Pancreas (tissue), 10 donors: ENCODE measurements around the gene FANCI. TPM values are rescaled to one million over a fixed set of nuclear protein-coding genes. Genes with fewer than 3 reads are reported as not detected.

ENCODE experiments used
- ATAC-seq, 4 donors: fragments of 200-7000 bp; cut with Tn5 transposase; one replicate each; pipeline versions ENCODE4 v1.8.0 to v1.9.1; 2020; ENCODE audit warnings: mild to moderate bottlenecking in 4 of 4, moderate library complexity in 4 of 4
- DNase-seq, 6 donors: peaks; one replicate each; pipeline ENCODE4 v3.0.0-alpha.2; 2020
- FAIRE-seq: peaks from 2 replicates; lab custom pipeline; 2012; peaks lifted over from hg19 to GRCh38; lab: Jason Lieb, UNC
- H3K27ac ChIP-seq, 4 donors: fragments of 200-600 bp; sonication (generic); 1 replicate in 3 of 4; 2 replicates in 1 of 4; pipeline versions ENCODE4 v1.5.0 to v1.8.0; 2020
- H3K27me3 ChIP-seq, 4 donors: fragments of 200-600 bp; one replicate each; pipeline ENCODE4 v1.8.0; 2021
- H3K36me3 ChIP-seq, 3 donors: fragments of 200-600 bp; sonication (generic) in 1 of 3; one replicate each; pipeline versions ENCODE4 v1.5.0 to v1.8.0; 2020 to 2021
- H3K4me1 ChIP-seq, 3 donors: fragments of 200-600 bp; one replicate each; pipeline ENCODE4 v1.8.0; 2021
- H3K4me3 ChIP-seq, 4 donors: fragments of 200-600 bp; sonication (generic) in 2 of 4; one replicate each; pipeline versions ENCODE4 v1.5.0 to v1.8.0; 2020 to 2021
- H3K9me3 ChIP-seq, 4 donors: fragments of 200-600 bp; one replicate each; pipeline ENCODE4 v1.8.0; 2021
- WGBS, 2 donors: extraction: QIAGEN DNeasy Blood & Tissue Kit; methylation state at CpG; one replicate each; pipeline ENCODE4 v1.1.7; 2013; 5-methylcytosine and 5-hydroxymethylcytosine counted together
- intact Hi-C, 3 donors: fragments of 100-400 bp; cut with DNase I; formaldehyde crosslinking; loops; one replicate each; pipeline versions ENCODE4 v1.11.1 to v1.14.2; 2022
- polyA plus RNA-seq, 2 donors: library from polyadenylated mRNA; stranded (reverse); fragments of 200-250 nt; gene quantifications; one replicate each; pipeline ENCODE4 v1.2.3, GENCODE V29; 2013
- total RNA-seq, 6 donors: library from RNA; stranded (reverse); fragmentation: NEBNext Ultra II Directional in 4 of 6; extraction: Animal tissue kit (Norgen Biotek cat#: 25700) in 4 of 6; gene quantifications; one replicate each; pipeline versions ENCODE4 v1.2.1 to v1.2.4, GENCODE V29; 2021 to 2023
- TF ChIP-seq, protein P1 (sequence below), 4 donors: fragments of 200-600 bp; sonication (generic) in 3 of 4; IDR thresholded peaks; one replicate each; pipeline versions ENCODE4 v1.5.0 to v1.8.0; 2021; ENCODE audit warnings: antibody characterized with exemption in 4 of 4
- donor health status: healthy with polysubstance abuse.
- donor health status: DM: no; HTN: no; CAD: no; lungs with moderate emphysema.
- donor health status: DM: no; HTN: no; CAD: no.
- donor health status: control.
- donor health status: control.
- donor health status: Bipolar disorder and iron deficiency.
- donor health status: DM: yes; HTN: yes; CAD: no.
- donor health status: DM: no; HTN: no; CAD: no.
- donor health status: DM: no; HTN: no; CAD: no.
- donor health status: DM: yes; HTN: yes; CAD: no.

FANCI gene
- total and polyA plus RNA-seq, 8 donors = 1.5 to 4.8 (median 3.3) TPM

DNA sequence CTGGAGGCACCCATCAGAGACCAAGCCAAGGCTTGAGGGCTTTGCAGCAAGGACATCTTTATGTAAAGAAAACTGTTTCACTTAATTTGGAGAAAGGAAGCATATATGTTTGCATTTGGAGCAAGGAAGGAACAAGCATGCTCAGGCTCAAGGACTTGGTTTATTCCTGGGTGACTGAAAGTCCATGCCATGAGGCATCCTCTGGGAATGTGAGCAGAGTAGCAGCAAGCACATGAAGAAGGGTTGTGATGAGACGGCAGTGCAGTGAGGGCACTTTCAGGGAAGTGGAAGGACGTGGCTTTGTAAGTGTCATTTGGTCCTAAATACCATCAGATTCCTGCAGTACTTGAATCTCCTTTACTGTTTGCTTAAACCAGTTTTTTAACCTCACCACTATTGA lies 64.0 kb downstream of the FANCI start:
- Histone ChIP-seq H3K4me1 (peaks cover 0 to 10% (median 0%) of the 10 kb centered on the region in 3 donors), H3K4me3 (no peak overlapping the region), H3K27ac (no peak overlapping the region), H3K36me3 (no peaks in the 10 kb centered on the region), H3K27me3 (no peaks in the 10 kb centered on the region), H3K9me3 (no peaks in the 10 kb centered on the region)
- no peak for DNase-seq
- intact Hi-C loops = no loop called here
- TF ChIP-seq, protein P1, sequence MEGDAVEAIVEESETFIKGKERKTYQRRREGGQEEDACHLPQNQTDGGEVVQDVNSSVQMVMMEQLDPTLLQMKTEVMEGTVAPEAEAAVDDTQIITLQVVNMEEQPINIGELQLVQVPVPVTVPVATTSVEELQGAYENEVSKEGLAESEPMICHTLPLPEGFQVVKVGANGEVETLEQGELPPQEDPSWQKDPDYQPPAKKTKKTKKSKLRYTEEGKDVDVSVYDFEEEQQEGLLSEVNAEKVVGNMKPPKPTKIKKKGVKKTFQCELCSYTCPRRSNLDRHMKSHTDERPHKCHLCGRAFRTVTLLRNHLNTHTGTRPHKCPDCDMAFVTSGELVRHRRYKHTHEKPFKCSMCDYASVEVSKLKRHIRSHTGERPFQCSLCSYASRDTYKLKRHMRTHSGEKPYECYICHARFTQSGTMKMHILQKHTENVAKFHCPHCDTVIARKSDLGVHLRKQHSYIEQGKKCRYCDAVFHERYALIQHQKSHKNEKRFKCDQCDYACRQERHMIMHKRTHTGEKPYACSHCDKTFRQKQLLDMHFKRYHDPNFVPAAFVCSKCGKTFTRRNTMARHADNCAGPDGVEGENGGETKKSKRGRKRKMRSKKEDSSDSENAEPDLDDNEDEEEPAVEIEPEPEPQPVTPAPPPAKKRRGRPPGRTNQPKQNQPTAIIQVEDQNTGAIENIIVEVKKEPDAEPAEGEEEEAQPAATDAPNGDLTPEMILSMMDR (IDR thresholded peaks at IDR 0.05) = no peak
- 85 to 89% methylated on average over 2 of the region's 2 CpGs for WGBS, 2 donors
- FAIRE-seq = no peak
- no peak for ATAC-seq

DNA sequence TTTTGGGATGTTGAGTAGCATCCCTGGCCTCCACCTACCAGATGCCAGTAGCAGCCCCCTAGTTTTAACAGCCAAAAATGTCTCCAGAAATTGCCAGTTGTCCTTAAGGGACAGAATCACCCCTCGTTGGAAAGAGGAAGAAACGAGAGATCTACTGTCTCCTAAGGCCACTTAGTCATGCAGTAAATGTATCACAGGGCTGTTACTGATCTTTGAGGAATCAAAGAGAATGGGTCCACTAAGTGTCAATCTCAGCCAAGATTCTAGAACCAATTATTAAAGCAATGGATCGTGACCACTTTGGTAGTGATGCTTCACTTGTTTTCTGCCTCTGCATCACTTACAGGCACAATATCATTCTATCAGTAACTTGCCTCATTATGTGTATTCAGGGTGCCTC lies 64.5 kb downstream of the FANCI start:
- Histone ChIP-seq H3K4me1 (peaks cover 0 to 10% (median 0%) of the 10 kb centered on the region in 3 donors), H3K27ac (no peak overlapping the region), H3K36me3 (no peaks in the 10 kb centered on the region), H3K9me3 (no peaks in the 10 kb centered on the region), H3K4me3 (no peak overlapping the region), H3K27me3 (no peaks in the 10 kb centered on the region)
- DNase-seq (no peak), FAIRE-seq (no peak), ATAC-seq (no peak)
- WGBS, 2 donors = 61 to 64% methylated on average over 3 of the region's 3 CpGs
- TF ChIP-seq, protein P1 (IDR thresholded peaks at IDR 0.05) = no peak
- intact Hi-C loops = no loop called here

DNA sequence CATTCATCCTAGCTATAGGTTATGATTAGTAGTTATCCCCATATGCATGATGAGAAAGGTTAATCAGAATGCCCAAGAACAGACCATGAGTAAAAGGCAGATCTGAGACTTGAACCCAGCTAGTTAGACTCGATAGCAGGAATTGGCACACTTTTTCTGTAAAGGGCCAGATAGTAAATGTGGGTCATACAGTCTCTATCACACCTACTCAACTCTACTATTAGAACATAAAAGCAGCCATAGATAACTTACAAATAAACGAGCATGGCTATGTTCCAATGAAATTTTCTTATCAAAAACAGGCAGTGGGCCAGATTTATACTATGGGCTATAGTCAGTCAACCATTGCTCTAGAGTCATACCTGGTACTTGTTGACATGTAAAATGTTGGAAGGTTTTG lies 66.2 kb downstream of the FANCI start:
- Histone ChIP-seq H3K27ac (no peak overlapping the region), H3K36me3 (no peaks in the 10 kb centered on the region), H3K4me1 (peaks cover 0 to 10% (median 0%) of the 10 kb centered on the region in 3 donors), H3K9me3 (no peaks in the 10 kb centered on the region), H3K4me3 (no peak overlapping the region), H3K27me3 (no peaks in the 10 kb centered on the region)
- intact Hi-C loops = loop anchor here in 1 of 3 donors (10.0 kb wide), 1 partner anchor 105 kb away; no protein-coding TSS in a partner anchor
- FAIRE-seq (no peak), DNase-seq (no peak), ATAC-seq (no peak)
- TF ChIP-seq, protein P1 (IDR thresholded peaks at IDR 0.05) = no peak
- 32 to 35% methylated on average over 2 of the region's 2 CpGs for WGBS, 2 donors

DNA sequence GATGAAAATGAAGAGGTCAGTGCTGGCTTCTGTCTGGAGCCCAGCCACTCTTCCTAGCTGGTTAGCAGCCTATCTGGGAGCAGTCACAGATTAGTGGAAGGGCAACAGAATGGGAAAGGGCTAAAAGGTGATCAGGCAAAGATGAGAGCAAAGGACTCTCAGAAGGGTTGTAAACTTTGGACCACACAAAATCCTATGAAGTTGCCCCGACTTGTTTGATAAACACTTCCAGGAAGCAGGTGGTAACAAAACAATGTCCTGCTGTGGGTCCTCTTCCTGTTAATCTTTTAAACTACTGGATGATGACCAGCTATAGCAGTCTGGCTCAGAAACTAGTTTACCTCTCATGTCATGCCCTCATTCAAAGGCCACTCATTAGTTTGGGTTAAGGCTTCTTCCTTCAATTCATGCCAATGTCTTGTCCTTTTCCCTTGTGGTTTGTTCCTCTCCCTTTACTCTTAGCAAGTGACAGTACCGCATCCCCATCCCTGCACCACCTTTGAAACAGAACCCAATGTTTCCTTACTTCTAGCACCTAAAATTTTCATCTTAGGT lies 71.7 kb downstream of the FANCI start:
- TF ChIP-seq, protein P1 (IDR thresholded peaks at IDR 0.05) = no peak
- Histone ChIP-seq H3K27ac (no peak overlapping the region), H3K4me3 (no peak overlapping the region), H3K36me3 (peaks cover 1 to 45% (median 23%) of the 10 kb centered on the region in 3 donors), H3K27me3 (no peaks in the 10 kb centered on the region), H3K4me1 (no peaks in the 10 kb centered on the region), H3K9me3 (no peaks in the 10 kb centered on the region)
- WGBS, 2 donors = 71 to 80% methylated on average over 2 of the region's 2 CpGs
- FAIRE-seq (no peak), ATAC-seq (no peak), DNase-seq (no peak)
- intact Hi-C loops = loop anchor here in 1 of 3 donors (10.0 kb wide), 1 partner anchor 111 kb away; no protein-coding TSS in a partner anchor

DNA sequence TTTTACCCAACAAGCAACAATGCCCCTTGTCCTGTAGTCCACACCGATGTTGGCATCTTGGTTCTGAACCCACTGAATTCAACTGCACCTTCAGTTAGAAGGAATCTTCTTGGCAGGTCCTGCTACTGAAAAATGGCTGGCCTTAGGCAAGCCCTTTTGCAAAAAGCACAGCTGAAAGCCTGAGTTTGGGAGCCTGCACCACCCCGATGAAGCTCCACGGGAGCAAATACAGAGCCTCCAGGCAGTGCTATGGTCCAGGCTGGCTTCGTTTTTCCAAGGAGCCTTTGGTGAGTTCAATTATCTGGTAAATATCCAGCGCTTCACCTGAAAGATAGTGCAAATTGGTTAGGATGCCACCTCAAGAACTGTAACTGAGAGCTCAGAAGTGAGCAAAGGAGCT lies 72.7 kb downstream of the FANCI start:
- 91 to 92% methylated on average over 5 of the region's 5 CpGs for WGBS, 2 donors
- no peak for ATAC-seq
- Histone ChIP-seq H3K27me3 (no peaks in the 10 kb centered on the region), H3K27ac (no peak overlapping the region), H3K9me3 (no peaks in the 10 kb centered on the region), H3K36me3 (peaks cover 6 to 56% (median 34%) of the 10 kb centered on the region in 3 donors), H3K4me1 (no peaks in the 10 kb centered on the region), H3K4me3 (no peak overlapping the region)
- no peak for FAIRE-seq
- intact Hi-C loops = loop anchor here in 1 of 3 donors (10.0 kb wide), 1 partner anchor 112 kb away; no protein-coding TSS in a partner anchor
- DNase-seq = no peak
- TF ChIP-seq, protein P1 (IDR thresholded peaks at IDR 0.05) = no peak
